GM13976 (cell line): ENCODE results near the gene ABHD17C.

ENCODE experiments used
- DNase-seq: peaks from one replicate; pipeline ENCODE4 v3.0.0; 2012; ENCODE audit warnings: low spot score
- CTCF ChIP-seq: IDR thresholded peaks from 2 replicates; pipeline ENCODE4 v1.5.1; 2012; ENCODE audit warnings: borderline replicate concordance, mild to moderate bottlenecking; ENCODE audit not compliant: insufficient read depth; ENCODE audit errors: extremely low read depth, missing control alignments, control extremely low read depth
- in situ Hi-C: fragments of 300-500 bp; cut with MboI; formaldehyde crosslinking; loops from one replicate; pipeline ENCODE4 v1.12.0; 2022; ENCODE audit warnings: low sequenced_read_pairs, mixed read lengths, inconsistent platforms; ENCODE audit not compliant: unreplicated experiment

ABHD17C gene

GRCh38 chr15:80703965-80704364 lies 8.9 kb downstream of the ABHD17C start:
- TF ChIP-seq CTCF = no peak
- in situ Hi-C loops = no loop called here

GRCh38 chr15:80706161-80706560 lies 11.1 kb downstream of the ABHD17C start:
- no peak for TF ChIP-seq CTCF
- no peak for DNase-seq
- in situ Hi-C loops = no loop called here

More at GRCh38 chr15:80703965-80704364, 8.9 kb downstream of the ABHD17C start:
- no peak for DNase-seq

- no peak for DNase-seq
- in situ Hi-C loops = no loop called here
- TF ChIP-seq CTCF = no peak
These were observed 14.4 kb downstream of the ABHD17C start for GRCh38 chr15:80709542-80709941.

GRCh38 chr15:80710635-80711554 lies 15.8 kb downstream of the ABHD17C start:
- in situ Hi-C loops = no loop called here
- DNase-seq = peak; percentile 54
- no peak for TF ChIP-seq CTCF

GRCh38 chr15:80711886-80712285 lies 16.8 kb downstream of the ABHD17C start:
- DNase-seq = no peak
- TF ChIP-seq CTCF = no peak
- in situ Hi-C loops = no loop called here

- in situ Hi-C loops = no loop called here
- no peak for DNase-seq
- no peak for TF ChIP-seq CTCF
These were observed 17.8 kb downstream of the ABHD17C start for GRCh38 chr15:80712956-80713355.
